SK-N-MC (cell line): ENCODE results near the gene HTATIP2.

ENCODE experiments used
- DNase-seq: peaks from one replicate; pipeline ENCODE4 v3.0.0-alpha.2; 2011; ENCODE audit warnings: low read depth, low spot score
- H3K27ac ChIP-seq: fragments of 200-600 bp; sonication (generic); 2 replicates; pipeline ENCODE4 v1.5.1; 2016; ENCODE audit warnings: mixed run types
- H3K36me3 ChIP-seq: fragments of 200-600 bp; sonication (generic); 2 replicates; pipeline ENCODE4 v1.6.1; 2017; ENCODE audit warnings: antibody characterized with exemption, low read length, mixed read lengths; ENCODE audit not compliant: insufficient read depth
- H3K4me3 ChIP-seq: fragments of 200-600 bp; sonication (generic); 2 replicates; pipeline ENCODE4 v1.5.1; 2016
- H3K9ac ChIP-seq: fragments of 200-600 bp; sonication (generic); 2 replicates; pipeline ENCODE4 v1.8.0; 2017; ENCODE audit warnings: mixed run types, mixed read lengths; ENCODE audit not compliant: insufficient read length
- H3K9me3 ChIP-seq: fragments of 200-600 bp; sonication (generic); 2 replicates; pipeline ENCODE4 v1.6.1; 2017; ENCODE audit warnings: low read depth, mild to moderate bottlenecking, antibody characterized with exemption, low read length, moderate library complexity, mixed read lengths
- EZH2 ChIP-seq: fragments of 200-600 bp; sonication (generic); IDR thresholded peaks from one replicate; pipeline ENCODE4 v1.6.1; 2017; ENCODE audit warnings: antibody characterized with exemption
- FOXP2 ChIP-seq: optimal IDR thresholded peaks from 2 replicates; pipeline ENCODE3; 2011; ENCODE audit warnings: mild to moderate bottlenecking, moderate library complexity; ENCODE audit not compliant: insufficient read depth; ENCODE audit errors: extremely low read length, control extremely low read depth
- POLR2AphosphoS5 ChIP-seq: IDR thresholded peaks from 2 replicates; pipeline ENCODE4 v1.6.1; 2012; ENCODE audit warnings: mild to moderate bottlenecking, low read depth, low read length, borderline replicate concordance

Gene HTATIP2

DNA sequence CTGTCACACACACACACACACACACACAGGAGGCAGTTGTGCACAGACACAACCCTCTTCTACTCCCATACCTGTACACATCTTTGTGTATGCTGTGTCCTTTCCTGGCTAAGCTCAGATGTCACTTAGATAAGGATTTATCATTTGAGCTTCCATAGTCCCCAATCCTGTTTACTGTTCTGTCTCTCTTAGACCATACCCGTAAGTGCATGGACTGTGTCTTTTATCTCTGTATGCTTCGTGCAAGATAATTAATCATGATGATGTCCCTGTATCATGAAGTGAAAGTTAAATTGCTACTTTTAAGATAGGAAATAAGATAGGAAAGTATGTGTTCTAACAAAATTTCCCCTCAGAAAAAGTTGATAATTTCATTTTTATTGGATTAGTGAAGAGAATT, 54.3 kb downstream of the HTATIP2 start:
- no peak overlapping the region for H3K9ac ChIP-seq
- no peak overlapping the region for H3K27ac ChIP-seq
- TF ChIP-seq FOXP2: no peak
- TF ChIP-seq POLR2AphosphoS5: no peak
- TF ChIP-seq EZH2: no peak
- no peak for DNase-seq
- peaks cover 36% of the 10 kb centered on the region for H3K36me3 ChIP-seq
- H3K4me3 ChIP-seq: no peak overlapping the region
- no peaks in the 10 kb centered on the region for H3K9me3 ChIP-seq

DNA sequence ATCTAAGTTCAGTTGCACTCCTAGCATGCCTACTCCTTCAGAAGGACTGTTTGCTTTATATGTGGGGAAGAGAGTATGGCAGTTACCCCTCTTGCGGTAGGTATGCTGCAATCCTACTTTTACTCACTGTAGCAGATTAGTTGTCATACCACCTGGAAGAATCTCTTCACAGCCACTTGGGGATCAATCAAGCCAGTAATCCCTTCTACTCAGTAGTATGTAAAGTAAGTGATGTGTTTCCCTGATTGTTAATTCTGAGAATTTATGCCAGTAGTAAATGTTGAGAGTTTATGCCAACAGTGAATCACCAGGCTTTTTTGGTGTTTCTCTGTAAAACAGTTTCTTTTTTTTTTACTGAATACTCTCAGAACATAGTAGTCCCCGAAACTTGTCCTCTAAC, 58.4 kb downstream of the HTATIP2 start:
- TF ChIP-seq FOXP2 (no peak), POLR2AphosphoS5 (no peak), EZH2 (no peak)
- Histone ChIP-seq H3K36me3 (peaks cover 22% of the 10 kb centered on the region), H3K4me3 (no peak overlapping the region), H3K27ac (no peak overlapping the region), H3K9me3 (no peaks in the 10 kb centered on the region), H3K9ac (no peak overlapping the region)
- DNase-seq: no peak

DNA sequence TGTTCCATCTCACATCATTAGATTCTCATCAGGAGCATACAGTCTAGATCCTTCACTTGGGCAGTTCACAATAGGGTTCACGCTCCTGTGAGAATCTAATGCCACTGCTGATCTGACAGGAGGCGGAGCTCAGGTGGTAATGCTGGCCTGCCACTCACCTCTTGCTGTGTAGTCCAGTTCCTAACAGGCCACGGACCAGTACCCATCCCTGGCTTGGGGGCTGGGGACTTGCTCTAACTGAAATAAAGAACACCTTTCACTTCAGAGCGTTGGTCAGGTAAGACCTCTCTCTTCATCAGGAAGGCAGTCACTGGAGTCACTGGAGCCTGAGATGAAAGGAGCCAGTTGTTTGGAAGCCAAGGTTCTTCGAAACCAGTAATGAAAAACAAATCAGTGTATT, 65.7 kb downstream of the HTATIP2 start:
- Histone ChIP-seq H3K36me3 (peaks cover 21% of the 10 kb centered on the region), H3K27ac (no peak overlapping the region)
- TF ChIP-seq EZH2: no peak
- TF ChIP-seq FOXP2: no peak
- TF ChIP-seq POLR2AphosphoS5: no peak

More for the DNA sequence above, 65.7 kb downstream of the HTATIP2 start:
- Histone ChIP-seq H3K9ac (no peak overlapping the region), H3K4me3 (no peak overlapping the region), H3K9me3 (no peaks in the 10 kb centered on the region)
- DNase-seq: no peak
